Subcutaneous abdominal adipose tissue (tissue), 5 donors: ENCODE results near the gene IL2RA.
A peak's percentile ranks its signal among the peaks of the same experiment; 100 is the strongest.

Experiments used
- H3K27ac ChIP-seq: one replicate; pipeline ENCODE4 v1.7.0; 2013; ENCODE audit warnings: low read depth, mild to moderate bottlenecking, inconsistent platforms, low read length, moderate library complexity
- H3K27me3 ChIP-seq, 5 donors: one replicate each; pipeline ENCODE4 v1.7.0; 2013; ENCODE audit warnings: low read length in 5 of 5, inconsistent platforms in 1 of 5; ENCODE audit not compliant: control insufficient read depth in 5 of 5, insufficient read depth in 4 of 5
- H3K36me3 ChIP-seq, 5 donors: one replicate each; pipeline ENCODE4 v1.7.0; 2013; ENCODE audit warnings: low read length in 5 of 5; ENCODE audit not compliant: control insufficient read depth in 5 of 5, insufficient read depth in 5 of 5
- H3K4me1 ChIP-seq, 5 donors: one replicate each; pipeline ENCODE4 v1.7.0; 2013; ENCODE audit warnings: low read length in 5 of 5, mild to moderate bottlenecking in 3 of 5, moderate library complexity in 1 of 5; ENCODE audit not compliant: control insufficient read depth in 5 of 5, insufficient read depth in 5 of 5
- H3K4me3 ChIP-seq, 5 donors: one replicate each; pipeline ENCODE4 v1.7.0; 2013; ENCODE audit warnings: low read length in 5 of 5, low read depth in 1 of 5
- H3K9ac ChIP-seq, 5 donors: one replicate each; pipeline ENCODE4 v1.7.0; 2013; ENCODE audit warnings: low read length in 5 of 5, mild to moderate bottlenecking in 4 of 5, moderate library complexity in 3 of 5
- H3K9me3 ChIP-seq, 5 donors: one replicate each; pipeline ENCODE4 v1.7.0; 2013; ENCODE audit warnings: low read length in 5 of 5; ENCODE audit not compliant: control insufficient read depth in 5 of 5
- donor health status: healthy.
- donor health status: healthy.
- donor health status: healthy.
- donor health status: healthy.
- donor health status: healthy.

IL2RA gene

GRCh38 chr10:6059506-6059905 lies 2.7 kb downstream of the IL2RA start:
- Histone ChIP-seq H3K36me3 (no peaks in the 10 kb centered on the region), H3K27me3 (no peaks in the 10 kb centered on the region), H3K4me3 (no peak overlapping the region), H3K9me3 (no peaks in the 10 kb centered on the region), H3K9ac (no peak overlapping the region), H3K27ac (no peak overlapping the region), H3K4me1 (peaks cover 0 to 16% (median 11%) of the 10 kb centered on the region in 5 donors)

GRCh38 chr10:6058682-6059475 lies 3.3 kb downstream of the IL2RA start:
- no peaks in the 10 kb centered on the region for H3K9me3 ChIP-seq
- no peak overlapping the region for H3K27ac ChIP-seq
- H3K27me3 ChIP-seq = no peaks in the 10 kb centered on the region
- H3K36me3 ChIP-seq = no peaks in the 10 kb centered on the region
- H3K9ac ChIP-seq = no peak overlapping the region
- peaks cover 0 to 22% (median 16%) of the 10 kb centered on the region in 5 donors for H3K4me1 ChIP-seq
- no peak overlapping the region for H3K4me3 ChIP-seq

- Histone ChIP-seq H3K9me3 (no peaks in the 10 kb centered on the region), H3K27ac (no peak overlapping the region), H3K9ac (no peak overlapping the region), H3K4me1 (peaks cover 2 to 43% (median 36%) of the 10 kb centered on the region in 5 donors), H3K27me3 (no peaks in the 10 kb centered on the region), H3K36me3 (no peaks in the 10 kb centered on the region), H3K4me3 (no peak overlapping the region)
Measured at GRCh38 chr10:6056411-6057135, 5.6 kb downstream of the IL2RA start.

GRCh38 chr10:6055929-6056328 lies 6.2 kb downstream of the IL2RA start:
- H3K4me3 ChIP-seq = no peak overlapping the region
- H3K9me3 ChIP-seq = no peaks in the 10 kb centered on the region
- H3K36me3 ChIP-seq = no peaks in the 10 kb centered on the region
- no peak overlapping the region for H3K9ac ChIP-seq
- H3K27ac ChIP-seq = no peak overlapping the region
- H3K4me1 ChIP-seq = peaks cover 2 to 46% (median 39%) of the 10 kb centered on the region in 5 donors
- no peaks in the 10 kb centered on the region for H3K27me3 ChIP-seq

GRCh38 chr10:6054884-6055283 lies 7.3 kb downstream of the IL2RA start:
- H3K27ac ChIP-seq = no peak overlapping the region
- no peak overlapping the region for H3K9ac ChIP-seq
- H3K27me3 ChIP-seq = no peaks in the 10 kb centered on the region
- no peaks in the 10 kb centered on the region for H3K9me3 ChIP-seq
- no peak overlapping the region for H3K4me3 ChIP-seq
- no peaks in the 10 kb centered on the region for H3K36me3 ChIP-seq
- H3K4me1 ChIP-seq = peaks cover 2 to 56% (median 47%) of the 10 kb centered on the region in 5 donors

- H3K9me3 ChIP-seq = no peaks in the 10 kb centered on the region
- H3K4me3 ChIP-seq = no peak overlapping the region
- H3K36me3 ChIP-seq = no peaks in the 10 kb centered on the region
- H3K4me1 ChIP-seq = peaks cover 2 to 59% (median 47%) of the 10 kb centered on the region in 5 donors
- no peaks in the 10 kb centered on the region for H3K27me3 ChIP-seq
- peak overlapping the region; percentile 34 for H3K27ac ChIP-seq
- peak overlapping the region in 1 of 5 donors; percentile 26 for H3K9ac ChIP-seq
Measured at GRCh38 chr10:6053816-6054631, 8.1 kb downstream of the IL2RA start.

- Histone ChIP-seq H3K9ac (peak overlapping the region in 1 of 5 donors; percentile 26), H3K9me3 (no peaks in the 10 kb centered on the region), H3K4me1 (peaks cover 2 to 59% (median 47%) of the 10 kb centered on the region in 5 donors), H3K27me3 (no peaks in the 10 kb centered on the region), H3K27ac (peak overlapping the region; percentile 60), H3K36me3 (no peaks in the 10 kb centered on the region), H3K4me3 (no peak overlapping the region)
Measured at GRCh38 chr10:6053303-6053702, 8.9 kb downstream of the IL2RA start.

- H3K4me1 ChIP-seq = peaks cover 2 to 57% (median 45%) of the 10 kb centered on the region in 5 donors
- H3K9me3 ChIP-seq = no peaks in the 10 kb centered on the region
- peak overlapping the region; percentile 60 for H3K27ac ChIP-seq
- no peak overlapping the region for H3K9ac ChIP-seq
- no peaks in the 10 kb centered on the region for H3K27me3 ChIP-seq
- H3K36me3 ChIP-seq = no peaks in the 10 kb centered on the region
- no peak overlapping the region for H3K4me3 ChIP-seq
Measured at GRCh38 chr10:6052247-6053221, 9.6 kb downstream of the IL2RA start.

- Histone ChIP-seq H3K4me1 (peaks cover 2 to 47% (median 36%) of the 10 kb centered on the region in 5 donors), H3K27me3 (no peaks in the 10 kb centered on the region), H3K27ac (peak overlapping the region; percentile 71), H3K36me3 (no peaks in the 10 kb centered on the region), H3K4me3 (peak overlapping the region; percentile 63 to 74 (median 70)), H3K9ac (peak overlapping the region; percentile 26 to 75 (median 70)), H3K9me3 (no peaks in the 10 kb centered on the region)
Measured at GRCh38 chr10:6050801-6051445, 11.2 kb downstream of the IL2RA start.
